PC-9 (cell line): Measurements from ENCODE around the gene IL1RAPL1. TPM values are rescaled to one million over a fixed set of nuclear protein-coding genes. Genes with fewer than 3 reads are reported as not detected.

Experiments
- BruUV-seq: library from RNA; stranded (reverse); fragments of 400-500 nt; replicated peaks from 2 replicates; lab custom pipeline; 2021; lab: Mats Ljungman, UMichigan
- CTCF ChIA-PET: fragments of 300-600 bp; sonication (Branson Sonifier 250); formaldehyde crosslinking; loops from one replicate; lab custom pipeline; 2022; ENCODE audit warnings: antibody characterized with exemption; lab: Charles Lee
- POLR2A ChIA-PET: fragments of 300-600 bp; sonication (Branson Sonifier 250); formaldehyde crosslinking; loops from one replicate; lab custom pipeline; 2022; ENCODE audit warnings: antibody characterized with exemption; ENCODE audit not compliant: unreplicated experiment; lab: Charles Lee
- DNase-seq, 2 experiments: peaks; one replicate each; pipeline versions ENCODE4 v3.0.0 to v3.0.0-alpha.2; 2015 to 2022; ENCODE audit warnings: mixed read lengths in 1 of 2
- H2AFZ ChIP-seq: fragments of 200-600 bp; sonication (generic); 2 replicates; pipeline ENCODE4 v1.8.1; 2017; ENCODE audit warnings: antibody characterized with exemption
- H3F3A ChIP-seq: fragments of 200-600 bp; sonication (generic); 2 replicates; pipeline ENCODE4 v1.8.1; 2017; ENCODE audit warnings: antibody characterized with exemption, mild to moderate bottlenecking, low read depth; ENCODE audit not compliant: insufficient read depth
- H3K27ac ChIP-seq: fragments of 200-600 bp; sonication (generic); 2 replicates; pipeline ENCODE4 v1.6.1; 2016; ENCODE audit warnings: mixed run types
- H3K27me3 ChIP-seq: fragments of 200-600 bp; sonication (generic); 2 replicates; pipeline ENCODE4 v1.6.1; 2016; ENCODE audit warnings: low read depth, mixed run types; ENCODE audit not compliant: insufficient read depth
- H3K36me3 ChIP-seq: fragments of 200-600 bp; sonication (generic); 2 replicates; pipeline ENCODE4 v1.6.1; 2016; ENCODE audit warnings: low read depth, mixed run types
- H3K4me1 ChIP-seq: fragments of 200-600 bp; sonication (generic); replicated peaks from 2 replicates; pipeline ENCODE4 v1.6.1; 2016; ENCODE audit warnings: mixed run types; ENCODE audit not compliant: insufficient read depth
- H3K4me2 ChIP-seq: fragments of 200-600 bp; sonication (generic); 2 replicates; pipeline ENCODE4 v1.6.1; 2017; ENCODE audit warnings: mixed run types
- H3K4me3 ChIP-seq: fragments of 200-600 bp; sonication (generic); 2 replicates; pipeline ENCODE4 v1.6.1; 2016; ENCODE audit warnings: mixed run types
- H3K79me2 ChIP-seq: fragments of 200-600 bp; sonication (generic); 2 replicates; pipeline ENCODE4 v1.6.1; 2017; ENCODE audit warnings: low read depth, mixed run types
- H3K9me2 ChIP-seq: fragments of 200-600 bp; sonication (generic); 2 replicates; pipeline ENCODE4 v1.8.1; 2017; ENCODE audit warnings: mild to moderate bottlenecking; ENCODE audit not compliant: insufficient read depth
- H3K9me3 ChIP-seq: fragments of 200-600 bp; sonication (generic); 2 replicates; pipeline ENCODE4 v1.8.1; 2016; ENCODE audit warnings: low read depth; ENCODE audit not compliant: insufficient read depth
- H4K20me1 ChIP-seq: fragments of 200-600 bp; sonication (generic); 2 replicates; pipeline ENCODE4 v1.8.1; 2017; ENCODE audit not compliant: insufficient read depth
- CTCF ChIP-seq: fragments of 200-600 bp; sonication (generic); conservative IDR thresholded peaks from 2 replicates; pipeline ENCODE4 v1.6.1; 2017; ENCODE audit warnings: mixed run types, antibody characterized with exemption, mild to moderate bottlenecking, moderate library complexity
- EZH2 ChIP-seq: fragments of 200-600 bp; sonication (generic); IDR thresholded peaks from 2 replicates; pipeline ENCODE4 v1.8.0; 2017; ENCODE audit warnings: antibody characterized with exemption, low read depth
- intact Hi-C: fragments of 100-400 bp; cut with micrococcal nuclease; formaldehyde crosslinking; loops from one replicate; pipeline ENCODE4 v1.10.0; 2022; ENCODE audit not compliant: unreplicated experiment
- total RNA-seq: library from RNA; stranded (reverse); gene quantifications from 2 replicates; pipeline ENCODE4 v1.2.3, GENCODE V29; 2021

IL1RAPL1 gene
- total RNA-seq, 1 experiment from 2014 or later = 0.26 TPM

GRCh38 chrX:28997706-28998463 is 410.6 kb downstream of the IL1RAPL1 start:
- POLR2A ChIA-PET = no interaction called here
- no peaks in the 10 kb centered on the region for H3F3A ChIP-seq
- H3K4me1 ChIP-seq = no peaks in the 10 kb centered on the region
- intact Hi-C loops = no loop called here
- TF ChIP-seq EZH2 (no peak), CTCF (no peak)
- no peaks in the 10 kb centered on the region for H3K9me3 ChIP-seq
- no peak overlapping the region for H2AFZ ChIP-seq
- no peak overlapping the region for H3K4me2 ChIP-seq
- CTCF ChIA-PET = no interaction called here
- BruUV-seq = no TSS peak
- no peak for DNase-seq
- H3K36me3 ChIP-seq = no peaks in the 10 kb centered on the region
- H3K27me3 ChIP-seq = no peaks in the 10 kb centered on the region
- no peak overlapping the region for H3K27ac ChIP-seq
- H4K20me1 ChIP-seq = no peaks in the 10 kb centered on the region
- no peaks in the 10 kb centered on the region for H3K79me2 ChIP-seq
- no peaks in the 10 kb centered on the region for H3K9me2 ChIP-seq
- no peak overlapping the region for H3K4me3 ChIP-seq

- no peaks in the 10 kb centered on the region for H3K27me3 ChIP-seq
- no TSS peak for BruUV-seq
- no peaks in the 10 kb centered on the region for H3K4me1 ChIP-seq
- TF ChIP-seq CTCF = no peak
- TF ChIP-seq EZH2 = no peak
- H2AFZ ChIP-seq = no peak overlapping the region
- H3K4me2 ChIP-seq = no peak overlapping the region
- ChIA-PET CTCF (no interaction called here), POLR2A (no interaction called here)
- H3K27ac ChIP-seq = no peak overlapping the region
- H3K9me3 ChIP-seq = no peaks in the 10 kb centered on the region
- no peaks in the 10 kb centered on the region for H3F3A ChIP-seq
- H3K79me2 ChIP-seq = no peaks in the 10 kb centered on the region
- no peaks in the 10 kb centered on the region for H3K36me3 ChIP-seq
- no peaks in the 10 kb centered on the region for H4K20me1 ChIP-seq
- no peak overlapping the region for H3K4me3 ChIP-seq
- H3K9me2 ChIP-seq = no peaks in the 10 kb centered on the region
- DNase-seq = no peak
- intact Hi-C loops = no loop called here
These were observed 411.4 kb downstream of the IL1RAPL1 start for GRCh38 chrX:28998609-28999135.

- Histone ChIP-seq H3F3A (no peaks in the 10 kb centered on the region), H3K4me1 (no peaks in the 10 kb centered on the region), H3K36me3 (no peaks in the 10 kb centered on the region), H3K27ac (no peak overlapping the region), H3K4me2 (no peak overlapping the region), H3K4me3 (no peak overlapping the region), H2AFZ (no peak overlapping the region), H3K27me3 (no peaks in the 10 kb centered on the region), H3K79me2 (no peaks in the 10 kb centered on the region), H3K9me2 (no peaks in the 10 kb centered on the region), H4K20me1 (no peaks in the 10 kb centered on the region), H3K9me3 (no peaks in the 10 kb centered on the region)
- no peak for DNase-seq
- intact Hi-C loops = no loop called here
- BruUV-seq = no TSS peak
- POLR2A ChIA-PET = no interaction called here
- TF ChIP-seq EZH2 (no peak), CTCF (no peak)
- CTCF ChIA-PET = no interaction called here
These were observed 425.6 kb downstream of the IL1RAPL1 start for GRCh38 chrX:29012867-29013266.
